ENCODE results near the gene INS. TPM values are rescaled to one million over a fixed set of nuclear protein-coding genes. Genes with fewer than 3 reads are reported as not detected.
"Not testable (repeated sequence)": the region's sequence is repeated elsewhere in the genome, so short reads cannot be mapped to it uniquely, and the experiment has no call there.

INS gene
- total RNA-seq, 4 donors from 2014 or later, result not detected

DNA sequence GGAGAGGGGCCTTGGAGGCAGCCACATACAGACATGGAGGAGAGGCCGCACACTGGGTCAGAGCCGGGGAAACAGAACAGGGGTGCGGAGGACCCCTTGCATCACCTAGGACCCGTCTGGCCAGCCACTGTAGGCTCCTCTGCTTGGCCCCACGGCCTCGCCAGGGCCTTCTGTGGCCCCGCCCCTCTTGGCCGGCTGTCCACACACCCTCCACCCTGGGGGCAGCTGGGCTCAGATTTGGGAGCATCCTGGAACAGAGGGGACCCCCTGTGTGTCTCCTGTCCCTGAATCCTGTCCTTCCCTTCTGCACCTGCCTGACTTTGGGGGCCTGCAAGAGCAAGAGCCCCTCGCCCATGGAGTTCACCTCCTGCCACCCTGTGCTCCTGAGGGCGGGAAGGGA is 18.5 kb upstream of the INS start:
- in situ Hi-C loops (cut with MboI; ENCODE audit: low pct_ligation_motif_present in 1 of 4, low pct_unique_long_range_greater_than_20kb in 1 of 4, low sequenced_read_pairs in 3 of 4), result loop anchor here in 1 of 4 donors (25.0 kb wide), 2 partner anchors 108 to 233 kb away; partner anchors contain the start of gene TSSC4

DNA sequence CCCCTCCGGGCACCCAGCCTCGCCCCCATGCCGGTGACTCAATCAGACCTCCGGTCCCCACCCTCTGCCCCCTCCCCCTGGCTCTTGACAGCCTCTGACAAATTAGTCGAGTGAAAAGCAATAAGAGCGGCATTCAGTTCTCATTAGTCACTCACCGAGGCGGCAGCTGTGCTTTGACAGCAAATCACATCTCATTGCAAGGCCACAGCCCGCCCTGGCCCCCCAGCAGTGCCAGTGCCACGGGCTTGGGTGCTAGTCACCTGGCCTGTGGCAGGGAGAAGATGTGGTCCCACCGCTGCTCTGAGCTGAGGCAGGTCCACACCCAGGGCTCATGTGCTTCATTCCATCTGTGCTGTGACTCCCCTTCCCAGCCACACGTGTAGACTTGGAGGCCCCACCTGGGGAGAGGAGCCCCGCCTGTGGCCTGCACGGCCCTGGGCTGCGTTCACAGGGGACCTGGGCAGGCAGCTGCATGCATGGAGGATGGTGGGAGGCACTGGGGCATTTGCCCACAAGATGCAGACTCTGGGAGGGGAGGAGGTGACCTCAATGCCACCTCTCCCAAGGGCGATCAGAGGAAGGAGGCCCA is 18.0 kb upstream of the INS start:
- TF ChIP-seq POLR2A (IDR thresholded peaks at IDR 0.05), result no peak
- no peak for TF ChIP-seq EP300 (IDR thresholded peaks at IDR 0.05; ENCODE audit: low read depth)
- TF ChIP-seq POLR2AphosphoS5 (IDR thresholded peaks at IDR 0.05), result no peak
- TF ChIP-seq, protein P1, sequence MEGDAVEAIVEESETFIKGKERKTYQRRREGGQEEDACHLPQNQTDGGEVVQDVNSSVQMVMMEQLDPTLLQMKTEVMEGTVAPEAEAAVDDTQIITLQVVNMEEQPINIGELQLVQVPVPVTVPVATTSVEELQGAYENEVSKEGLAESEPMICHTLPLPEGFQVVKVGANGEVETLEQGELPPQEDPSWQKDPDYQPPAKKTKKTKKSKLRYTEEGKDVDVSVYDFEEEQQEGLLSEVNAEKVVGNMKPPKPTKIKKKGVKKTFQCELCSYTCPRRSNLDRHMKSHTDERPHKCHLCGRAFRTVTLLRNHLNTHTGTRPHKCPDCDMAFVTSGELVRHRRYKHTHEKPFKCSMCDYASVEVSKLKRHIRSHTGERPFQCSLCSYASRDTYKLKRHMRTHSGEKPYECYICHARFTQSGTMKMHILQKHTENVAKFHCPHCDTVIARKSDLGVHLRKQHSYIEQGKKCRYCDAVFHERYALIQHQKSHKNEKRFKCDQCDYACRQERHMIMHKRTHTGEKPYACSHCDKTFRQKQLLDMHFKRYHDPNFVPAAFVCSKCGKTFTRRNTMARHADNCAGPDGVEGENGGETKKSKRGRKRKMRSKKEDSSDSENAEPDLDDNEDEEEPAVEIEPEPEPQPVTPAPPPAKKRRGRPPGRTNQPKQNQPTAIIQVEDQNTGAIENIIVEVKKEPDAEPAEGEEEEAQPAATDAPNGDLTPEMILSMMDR (IDR thresholded peaks at IDR 0.05), result no peak
- in situ Hi-C loops (cut with MboI; ENCODE audit: low pct_ligation_motif_present in 1 of 4, low pct_unique_long_range_greater_than_20kb in 1 of 4, low sequenced_read_pairs in 3 of 4), result loop anchor here in 1 of 4 donors (25.0 kb wide), 2 partner anchors 108 to 233 kb away; partner anchors contain the start of gene TSSC4
- H3K4me3 ChIP-seq, result no peak overlapping the region
- H3K9me3 ChIP-seq, result no peaks in the 10 kb centered on the region
- peaks cover 35% of the 10 kb centered on the region for H3K27me3 ChIP-seq
- intact Hi-C loops (cut with DNase I; ENCODE audit: low total_unique reads), result no loop called here
- DNase-seq, result no peak
- H3K36me3 ChIP-seq, result no peaks in the 10 kb centered on the region
- 39% methylated on average over 15 of the region's 16 CpGs; no CpG with 5 or more reads in 1 of the 2 donors for WGBS, 2 donors (ENCODE audit: low coverage in 1 of 2)
- H3K27ac ChIP-seq, result no peak overlapping the region
- H3K4me1 ChIP-seq, result no peaks in the 10 kb centered on the region

More for the DNA sequence above, 18.5 kb upstream of the INS start:
- Histone ChIP-seq H3K4me3 (no peak overlapping the region), H3K27me3 (peaks cover 36% of the 10 kb centered on the region), H3K36me3 (no peaks in the 10 kb centered on the region), H3K9me3 (no peaks in the 10 kb centered on the region), H3K4me1 (no peaks in the 10 kb centered on the region), H3K27ac (no peak overlapping the region)
- intact Hi-C loops (cut with DNase I; ENCODE audit: low total_unique reads), result no loop called here
- TF ChIP-seq POLR2AphosphoS5 (IDR thresholded peaks at IDR 0.05), result no peak
- TF ChIP-seq, protein P1 (IDR thresholded peaks at IDR 0.05), result no peak
- TF ChIP-seq POLR2A (IDR thresholded peaks at IDR 0.05), result no peak
- no peak for TF ChIP-seq EP300 (IDR thresholded peaks at IDR 0.05; ENCODE audit: low read depth)
- DNase-seq, result no peak
- WGBS, 2 donors (ENCODE audit: low coverage in 1 of 2), result 39 to 77% methylated on average over 6 to 8 of the region's 10 CpGs

DNA sequence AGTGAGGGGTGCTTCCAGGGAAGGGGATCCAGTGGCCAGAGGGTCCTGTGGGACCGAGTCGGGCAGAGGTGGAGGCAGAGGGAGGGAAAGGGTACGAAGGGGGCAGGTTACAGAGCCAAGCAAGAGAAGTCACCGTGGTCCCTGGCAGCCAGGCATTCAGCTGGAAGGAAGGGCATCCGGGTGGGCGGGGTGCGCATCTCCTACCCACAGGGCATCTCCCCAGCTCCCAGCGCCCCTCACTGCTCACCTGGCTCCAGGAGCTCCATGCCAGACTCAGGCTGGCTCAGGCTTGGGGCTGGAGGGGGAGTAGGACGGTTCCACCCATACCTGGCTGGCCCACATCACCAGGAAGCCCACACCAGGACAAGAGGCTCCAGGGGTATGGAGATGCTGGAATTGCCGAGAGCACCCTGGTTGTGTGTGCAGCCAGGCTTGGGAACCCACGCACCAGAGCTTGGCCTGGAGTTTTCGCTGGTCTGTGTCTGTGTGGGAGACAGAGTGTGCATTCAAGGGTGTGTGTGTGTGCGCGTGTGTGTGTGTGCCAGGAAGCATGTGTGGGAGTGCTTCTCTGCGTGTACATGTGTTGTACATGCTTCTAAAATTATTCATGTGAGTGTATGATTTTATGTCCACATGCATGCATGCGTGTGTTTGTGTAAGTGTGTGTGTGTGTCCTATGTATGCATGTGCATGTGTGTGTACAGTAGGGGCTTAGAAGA is 17.2 kb upstream of the INS start:
- DNase-seq; H3K36me3 ChIP-seq; H3K9me3 ChIP-seq; H3K4me1 ChIP-seq; H3K27ac ChIP-seq; H3K4me3 ChIP-seq; intact Hi-C loops (cut with DNase I; ENCODE audit: low total_unique reads): not testable (repeated sequence)
- 48 to 74% methylated on average over 4 to 15 of the region's 16 CpGs for WGBS, 2 donors (ENCODE audit: low coverage in 1 of 2)
- in situ Hi-C loops (cut with MboI; ENCODE audit: low pct_ligation_motif_present in 1 of 4, low pct_unique_long_range_greater_than_20kb in 1 of 4, low sequenced_read_pairs in 3 of 4), result loop anchor here in 1 of 4 donors (25.0 kb wide), 2 partner anchors 109 to 234 kb away; partner anchors contain the start of gene TSSC4
- peaks cover 31% of the 10 kb centered on the region for H3K27me3 ChIP-seq

DNA sequence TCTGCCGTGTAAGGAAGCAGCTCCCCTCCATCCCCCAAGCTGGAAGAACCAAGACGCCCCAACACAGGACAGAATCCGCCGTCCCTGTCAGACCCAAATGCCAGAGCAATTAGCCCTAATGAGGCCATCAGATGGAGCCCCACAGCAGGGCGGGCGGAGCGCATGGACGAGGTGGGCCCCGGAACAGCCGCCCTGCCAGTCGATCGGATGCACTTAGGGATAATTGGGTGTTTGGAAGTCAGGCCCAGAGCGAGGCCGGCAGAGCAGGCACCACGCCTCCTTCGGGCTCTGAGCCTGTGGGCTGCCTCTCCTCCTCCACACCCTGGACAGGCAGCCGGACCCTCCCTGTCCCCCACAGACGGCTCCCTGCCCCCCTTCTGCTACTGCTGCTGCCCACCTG is 16.1 kb upstream of the INS start:
- DNase-seq, result no peak
- 43% methylated on average over 18 of the region's 18 CpGs; no CpG with 5 or more reads in 1 of the 2 donors for WGBS, 2 donors (ENCODE audit: low coverage in 1 of 2)
- Histone ChIP-seq H3K27ac (no peak overlapping the region), H3K9me3 (no peaks in the 10 kb centered on the region), H3K27me3 (peaks cover 20% of the 10 kb centered on the region), H3K4me1 (no peaks in the 10 kb centered on the region), H3K4me3 (no peak overlapping the region), H3K36me3 (no peaks in the 10 kb centered on the region)
- intact Hi-C loops (cut with DNase I; ENCODE audit: low total_unique reads) (no loop called here), in situ Hi-C loops (cut with MboI; ENCODE audit: low pct_ligation_motif_present in 1 of 4, low pct_unique_long_range_greater_than_20kb in 1 of 4, low sequenced_read_pairs in 3 of 4) (loop anchor here in 1 of 4 donors (25.0 kb wide), 2 partner anchors 110 to 235 kb away; partner anchors contain the start of gene TSSC4)
- no peak for TF ChIP-seq POLR2AphosphoS5 (IDR thresholded peaks at IDR 0.05)
- TF ChIP-seq POLR2A (IDR thresholded peaks at IDR 0.05), result no peak
- TF ChIP-seq, protein P1 (IDR thresholded peaks at IDR 0.05), result no peak
- no peak for TF ChIP-seq EP300 (IDR thresholded peaks at IDR 0.05; ENCODE audit: low read depth)

Measured in transverse colon (tissue), 4 donors.